Mesenteric fat pad (tissue), 1 donor: ENCODE results near the gene STK4. TPM values are rescaled to one million over a fixed set of nuclear protein-coding genes. Genes with fewer than 3 reads are reported as not detected.

Source experiments
- DNase-seq: peaks from one replicate; pipeline ENCODE4 v3.0.0-alpha.2; 2020; ENCODE audit warnings: low spot score
- long read RNA-seq: library from polyadenylated mRNA; unstranded; transcript quantifications from one replicate; pipeline ENCODE4 v2.0.0, GENCODE V29; 2020
- total RNA-seq: library from RNA; stranded (reverse); fragmentation: NEBNext Ultra II Directional; extraction: Animal tissue kit (Norgen Biotek cat#: 25700); gene quantifications from one replicate; pipeline ENCODE4 v1.2.1, GENCODE V29; 2021
- donor health status: DM: yes; HTN: yes; CAD: no.

Gene STK4
- 34.4 TPM for total RNA-seq
- long read RNA-seq, full-length matches to known transcripts = 5 of 38 reads
- long read RNA-seq, partial matches to known transcripts = 25 of 38 reads
- long read RNA-seq, other reads (novel, unspliced or antisense) = 8 of 38 reads

- DNase-seq = peak; percentile 98
Measured at GRCh38 chr20:44966030-44966961, at the start of gene STK4. STK4 (plus strand) TSS chr20:44966512; CDS start chr20:44966569, 57 bp downstream.

- no peak for DNase-seq
Measured at GRCh38 chr20:44916586-44916985, 49.7 kb upstream of the STK4 start.

- no peak for DNase-seq
Measured at GRCh38 chr20:44917399-44917798, 48.9 kb upstream of the STK4 start.

GRCh38 chr20:44918342-44918741 is 48.0 kb upstream of the STK4 start:
- DNase-seq = no peak

- no peak for DNase-seq
Measured at GRCh38 chr20:44918761-44919160, 47.6 kb upstream of the STK4 start.

- no peak for DNase-seq
Measured at GRCh38 chr20:44921447-44921846, 44.9 kb upstream of the STK4 start.

- no peak for DNase-seq
Measured at GRCh38 chr20:44924541-44924940, 41.8 kb upstream of the STK4 start.

GRCh38 chr20:44928595-44928994 is 37.7 kb upstream of the STK4 start:
- DNase-seq = no peak

GRCh38 chr20:44930517-44931168 is 35.7 kb upstream of the STK4 start:
- no peak for DNase-seq

- DNase-seq = no peak
Measured at GRCh38 chr20:44931911-44932310, 34.4 kb upstream of the STK4 start.

- DNase-seq = no peak
Measured at GRCh38 chr20:44932916-44933315, 33.4 kb upstream of the STK4 start.

GRCh38 chr20:44936510-44936909 is 29.8 kb upstream of the STK4 start:
- DNase-seq = no peak

- DNase-seq = no peak
Measured at GRCh38 chr20:44938637-44939036, 27.7 kb upstream of the STK4 start.

- DNase-seq = no peak
Measured at GRCh38 chr20:44941120-44941691, 25.1 kb upstream of the STK4 start.

GRCh38 chr20:44942264-44942973 is 23.9 kb upstream of the STK4 start:
- no peak for DNase-seq

- DNase-seq = no peak
Measured at GRCh38 chr20:44943828-44944227, 22.5 kb upstream of the STK4 start.

- DNase-seq = no peak
Measured at GRCh38 chr20:44945261-44945660, 21.1 kb upstream of the STK4 start.

GRCh38 chr20:44946271-44946852 is 19.9 kb upstream of the STK4 start:
- no peak for DNase-seq

GRCh38 chr20:44948107-44948506 is 18.2 kb upstream of the STK4 start:
- DNase-seq = no peak

- DNase-seq = no peak
Measured at GRCh38 chr20:44948513-44948912, 17.8 kb upstream of the STK4 start.

- DNase-seq = no peak
Measured at GRCh38 chr20:44950368-44950767, 15.9 kb upstream of the STK4 start.
